ENCODE measurements around the gene SENP1. TPM values are rescaled to one million over a fixed set of nuclear protein-coding genes. Genes with fewer than 3 reads are reported as not detected.

Gene SENP1
- total RNA-seq = 30.0 TPM

GRCh38 chr12:48105867-48106680 lies at the start of gene SENP1:
Gene SENP1, minus strand, starts transcription at chr12:48106079. Its CDS starts 4,607 bp downstream, at chr12:48101472.

GRCh38 chr12:48119078-48119833 lies 13.4 kb upstream of the SENP1 start, which contains the start of gene PFKM:
Gene PFKM, plus strand, starts transcription at chr12:48119364. Its CDS starts 3,411 bp downstream, at chr12:48122775.

GRCh38 chr12:48004053-48004941 lies 101.6 kb downstream of the SENP1 start, which contains the start of gene COL2A1:
Gene COL2A1, minus strand, starts transcription at chr12:48004476. Its CDS starts 155 bp downstream, at chr12:48004321.

Other genes starting within 250 kb of the SENP1 start
- gene VDR, start 201.1 kb downstream of the SENP1 start, total RNA-seq = 0.88 TPM
- gene TMEM106C, start 142.5 kb downstream of the SENP1 start, total RNA-seq = 108 TPM
- 150 TPM for gene COL2A1, start 101.6 kb downstream of the SENP1 start, total RNA-seq
- 135 TPM for gene PFKM, start 13.3 kb upstream of the SENP1 start, total RNA-seq
- gene ASB8, start 51.4 kb upstream of the SENP1 start, total RNA-seq = 44.0 TPM
- 4.4 TPM for gene CCDC184, start 77.6 kb upstream of the SENP1 start, total RNA-seq
- gene OR10AD1, start 97.2 kb upstream of the SENP1 start, total RNA-seq = not detected
- 51.1 TPM for gene ZNF641, start 244.8 kb upstream of the SENP1 start, total RNA-seq